Activated effector memory CD4-positive, alpha-beta T cell treated with Interleukin-2 at 50 U/mL for 16 hours (primary cell): ENCODE results near the gene DLGAP1.

Experiments
- DNase-seq: peaks from one replicate; pipeline ENCODE4 v3.0.0-alpha.2; 2020

DLGAP1 gene

GRCh38 chr18:4285525-4285924, 169.6 kb downstream of the DLGAP1 start:
- no peak for DNase-seq

- DNase-seq, result no peak
These were observed 170.6 kb downstream of the DLGAP1 start for GRCh38 chr18:4284528-4284927.

DNA sequence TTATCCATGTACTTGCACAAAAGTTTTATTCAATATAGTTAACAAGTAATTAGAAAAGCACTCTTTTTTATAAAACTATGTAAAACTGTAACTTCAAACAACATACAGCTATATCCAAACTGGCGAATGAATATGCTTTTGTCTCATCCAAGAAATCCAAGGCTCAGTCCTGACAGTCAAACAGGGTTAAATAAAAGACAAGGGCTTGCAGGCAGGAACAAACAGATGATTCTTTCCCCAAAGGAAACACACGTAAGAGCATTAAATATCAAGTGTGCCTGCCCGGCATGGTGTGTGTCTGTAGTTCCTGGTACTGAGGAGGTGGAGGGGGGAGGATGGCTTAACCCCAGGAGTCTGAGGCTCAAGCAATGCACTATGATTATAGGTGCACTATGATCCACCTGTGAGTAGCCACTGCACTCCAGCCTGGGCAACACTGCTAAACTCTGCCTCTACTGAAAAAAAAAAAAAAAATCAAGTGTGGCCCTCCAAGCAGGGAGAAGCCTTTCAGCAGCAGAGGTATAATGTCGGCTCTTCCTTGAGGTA, 171.3 kb downstream of the DLGAP1 start:
- DNase-seq, result no peak

DNA sequence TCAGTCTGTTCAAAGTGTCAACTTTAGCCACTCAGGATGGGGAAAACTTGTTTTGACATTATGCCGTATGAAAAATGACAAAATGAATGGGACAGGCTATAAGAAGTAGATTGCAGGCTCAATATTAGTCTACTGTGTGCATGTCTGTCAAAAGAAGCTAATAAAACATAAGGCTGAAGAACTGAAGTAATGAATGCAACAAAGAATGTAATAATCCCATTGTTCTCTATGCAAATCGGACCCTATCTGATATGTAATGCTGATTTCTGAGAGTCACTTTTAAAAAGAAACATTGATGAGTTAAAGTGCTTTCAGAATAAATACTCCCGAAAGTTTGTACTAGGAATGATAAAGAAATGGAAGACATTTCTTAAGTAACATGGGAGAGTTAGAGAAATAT, 172.2 kb downstream of the DLGAP1 start:
- DNase-seq, result no peak

- no peak for DNase-seq
These were observed 178.0 kb downstream of the DLGAP1 start for GRCh38 chr18:4276953-4277585.

DNA sequence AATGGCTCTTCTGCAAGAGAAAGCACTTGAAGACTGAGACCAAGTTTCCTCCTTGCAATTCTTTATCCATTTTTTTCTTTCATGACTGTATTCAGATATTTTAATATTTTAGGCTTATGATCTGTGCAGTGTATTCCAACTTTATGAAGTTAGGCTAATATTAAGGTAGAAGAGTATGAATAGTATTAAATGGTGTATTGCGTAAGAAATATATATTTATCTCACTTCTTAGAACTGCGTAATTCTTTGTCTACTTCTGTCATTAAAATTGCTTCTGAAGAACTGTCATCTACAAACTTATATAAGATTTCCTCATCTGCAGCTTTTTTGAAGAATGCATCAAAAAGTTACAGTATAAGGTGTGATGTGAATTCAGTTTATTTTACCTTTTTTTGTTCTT, 183.2 kb downstream of the DLGAP1 start:
- DNase-seq, result no peak

- no peak for DNase-seq
These were observed 184.1 kb downstream of the DLGAP1 start for GRCh38 chr18:4270988-4271387.

GRCh38 chr18:4270016-4270415, 185.1 kb downstream of the DLGAP1 start:
- no peak for DNase-seq

- no peak for DNase-seq
These were observed 187.5 kb downstream of the DLGAP1 start for GRCh38 chr18:4267641-4268040.

DNA sequence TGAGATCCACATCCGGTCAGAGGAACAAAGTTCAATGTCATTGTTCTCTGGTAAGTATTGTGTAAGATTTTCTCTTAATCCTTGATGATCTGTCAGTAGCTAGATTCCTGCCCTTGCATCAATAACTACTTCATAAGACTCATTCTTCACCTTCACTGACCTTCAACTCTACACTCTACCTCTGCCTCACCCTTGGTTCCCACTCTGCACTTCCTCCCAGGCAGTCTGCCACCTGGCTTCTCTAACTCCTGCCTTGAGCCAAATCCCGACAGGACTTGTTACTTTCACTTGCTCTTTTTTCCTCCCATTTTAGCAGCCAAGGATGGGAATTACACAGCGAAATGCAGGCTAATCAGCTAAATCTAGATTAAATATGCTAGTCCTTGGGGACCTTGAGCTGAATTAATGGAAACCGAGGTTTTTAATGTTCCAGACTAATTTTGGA, 190.7 kb downstream of the DLGAP1 start:
- no peak for DNase-seq

DNA sequence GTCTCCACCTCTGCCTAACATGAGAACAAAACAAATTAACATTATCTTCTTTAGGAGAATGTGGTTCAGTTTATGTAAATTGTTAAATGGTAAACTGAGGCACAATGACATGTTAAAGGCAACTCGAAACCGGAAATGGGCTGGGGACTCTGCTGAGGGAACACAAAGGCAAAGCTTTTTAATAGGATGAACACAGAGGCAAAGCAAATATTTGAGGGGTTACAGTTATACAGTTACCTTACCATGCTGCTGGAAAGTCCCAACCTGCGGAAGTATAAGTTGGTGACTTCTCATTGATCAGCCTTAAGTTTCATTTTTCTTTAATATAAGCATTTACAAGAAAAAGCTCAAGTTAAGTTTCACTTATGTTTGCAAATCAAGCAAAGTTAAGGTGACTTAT, 195.0 kb downstream of the DLGAP1 start:
- DNase-seq, result no peak

GRCh38 chr18:4256766-4257417, 198.2 kb downstream of the DLGAP1 start:
- no peak for DNase-seq

GRCh38 chr18:4254840-4255239, 200.3 kb downstream of the DLGAP1 start:
- DNase-seq, result no peak

- DNase-seq, result no peak
These were observed 202.3 kb downstream of the DLGAP1 start for GRCh38 chr18:4252829-4253228.

GRCh38 chr18:4251873-4252272, 203.2 kb downstream of the DLGAP1 start:
- DNase-seq, result no peak

DNA sequence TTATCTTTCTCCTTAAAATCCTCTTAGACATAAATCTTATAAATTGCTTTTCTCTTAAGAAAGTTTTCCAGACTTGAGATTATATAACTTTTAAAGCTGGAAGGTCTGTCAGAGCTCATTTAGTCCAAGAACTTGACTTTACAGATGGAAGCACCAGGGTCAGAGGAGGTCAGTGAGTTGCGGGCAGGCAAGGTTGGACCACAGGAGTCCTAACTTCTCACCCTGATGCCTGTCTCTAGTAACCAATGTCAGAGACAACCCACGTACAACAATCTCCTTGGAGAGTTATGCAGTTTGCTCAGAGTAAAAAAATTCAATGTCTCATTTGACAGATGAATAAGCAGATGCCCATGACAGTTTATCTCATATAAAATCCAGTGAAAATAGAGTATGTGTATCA, 203.9 kb downstream of the DLGAP1 start:
- DNase-seq, result no peak

GRCh38 chr18:4250141-4250540, 205.0 kb downstream of the DLGAP1 start:
- DNase-seq, result no peak

- DNase-seq, result no peak
These were observed 206.4 kb downstream of the DLGAP1 start for GRCh38 chr18:4248686-4249085.

DNA sequence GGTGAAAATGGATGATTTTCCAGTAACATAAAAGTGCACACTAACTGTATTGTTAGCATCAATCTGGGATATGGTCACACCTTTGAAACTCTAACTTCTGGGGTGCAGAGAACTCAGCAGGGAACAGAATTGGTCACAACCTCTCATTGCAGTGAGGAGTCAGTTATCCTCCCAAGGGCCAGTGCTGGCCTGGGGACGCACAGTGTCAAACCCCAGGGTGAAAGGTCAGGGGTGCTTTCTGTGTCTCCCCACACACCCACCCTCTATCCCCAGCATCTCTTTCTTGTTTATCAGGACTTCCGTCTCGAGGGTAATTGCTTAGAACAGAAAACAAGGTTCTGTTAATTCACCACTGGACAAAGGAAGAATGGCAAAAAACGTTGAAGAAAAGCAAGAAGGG, 208.7 kb downstream of the DLGAP1 start:
- DNase-seq, result no peak

DNA sequence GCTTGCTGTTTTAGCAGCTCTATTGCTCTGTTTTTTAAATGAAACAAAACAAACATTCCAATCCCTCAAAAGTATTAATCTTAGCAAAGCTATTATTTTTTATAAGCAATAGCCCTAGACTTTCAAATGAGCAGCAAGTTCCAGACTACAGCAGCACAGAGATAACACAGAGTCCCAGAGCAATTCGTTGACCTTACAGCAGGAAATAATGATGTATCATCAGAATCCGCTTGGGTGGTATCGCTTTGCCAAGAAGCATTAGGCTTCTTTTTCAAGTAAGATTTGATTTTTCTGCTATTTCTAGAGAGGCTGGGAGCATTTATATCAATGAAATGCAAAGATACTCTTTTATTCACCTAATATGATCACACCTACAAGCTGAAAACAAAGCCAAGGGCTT, 209.7 kb downstream of the DLGAP1 start:
- DNase-seq, result no peak

- DNase-seq, result no peak
These were observed 212.5 kb downstream of the DLGAP1 start for GRCh38 chr18:4242431-4243161.

GRCh38 chr18:4241090-4241617, 214.0 kb downstream of the DLGAP1 start:
- no peak for DNase-seq

DNA sequence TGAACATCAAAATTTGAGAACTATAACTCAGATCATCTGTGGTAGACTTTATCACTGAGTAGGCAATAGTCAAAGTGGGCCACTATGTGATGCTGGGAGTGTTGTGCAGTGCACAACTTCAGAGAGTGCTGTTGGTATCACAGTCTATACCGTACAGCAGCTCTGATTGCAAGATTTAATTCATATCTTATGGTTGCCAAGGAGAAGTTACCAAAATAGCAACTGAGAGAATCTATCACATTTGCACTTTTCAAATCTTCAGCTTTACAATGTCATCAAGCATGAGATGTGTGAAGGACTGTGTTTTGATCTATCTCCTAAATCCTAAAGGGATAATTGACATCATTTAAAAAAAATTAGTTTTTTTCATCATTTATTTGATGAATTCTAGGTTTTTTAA, 216.1 kb downstream of the DLGAP1 start:
- DNase-seq, result no peak

- DNase-seq, result no peak
These were observed 217.5 kb downstream of the DLGAP1 start for GRCh38 chr18:4237664-4238041.
